ENCODE measurements around the gene CAPN12. TPM values are rescaled to one million over a fixed set of nuclear protein-coding genes. Genes with fewer than 3 reads are reported as not detected.

CAPN12 gene
- total RNA-seq, 1 experiment from 2014 or later: 43.9 TPM

- Histone ChIP-seq H3K4me1 (replicated peaks; ENCODE audit: insufficient read depth) (no peaks in the 10 kb centered on the region), H3K27ac (no peak overlapping the region), H3K27me3 (ENCODE audit: insufficient read depth, low read depth) (no peaks in the 10 kb centered on the region), H3K4me3 (no peak overlapping the region), H3F3A (ENCODE audit: insufficient read depth, low read depth) (peaks cover 5% of the 10 kb centered on the region; the same call in 1 of the 2 replicates), H3K9me3 (ENCODE audit: insufficient read depth, low read depth) (no peaks in the 10 kb centered on the region), H3K4me2 (no peak overlapping the region), H3K36me3 (ENCODE audit: low read depth) (no peaks in the 10 kb centered on the region), H4K20me1 (ENCODE audit: insufficient read depth) (no peaks in the 10 kb centered on the region), H3K79me2 (ENCODE audit: low read depth) (no peaks in the 10 kb centered on the region), H2AFZ (no peak overlapping the region), H3K9me2 (ENCODE audit: insufficient read depth) (no peaks in the 10 kb centered on the region)
- no TSS peak for BruUV-seq (replicated peaks)
- no peak for DNase-seq
- ChIA-PET POLR2A (ENCODE audit: unreplicated experiment) (interaction anchor here (0.6 kb wide), 1 partner anchor 86 kb away, joined by 5 read pairs; the partner anchor contains the start of gene ECH1), CTCF (no interaction called here)
- TF ChIP-seq EZH2 (IDR thresholded peaks at IDR 0.05; ENCODE audit: low read depth) (no peak), CTCF (conservative IDR thresholded peaks at IDR 0.05) (no peak)
- intact Hi-C loops (cut with micrococcal nuclease; ENCODE audit: unreplicated experiment): no loop called here
Measured at GRCh38 chr19:38745316-38745715, 1.0 kb upstream of the CAPN12 start.

- POLR2A ChIA-PET (ENCODE audit: unreplicated experiment): no interaction called here
Measured at GRCh38 chr19:38744874-38745273, 600 bp upstream of the CAPN12 start.

GRCh38 chr19:38743394-38744297, 628 bp downstream of the CAPN12 start:
- Histone ChIP-seq H3F3A (ENCODE audit: insufficient read depth, low read depth) (peaks cover 5% of the 10 kb centered on the region; the same call in 1 of the 2 replicates), H3K27me3 (ENCODE audit: insufficient read depth, low read depth) (no peaks in the 10 kb centered on the region), H3K9me3 (ENCODE audit: insufficient read depth, low read depth) (no peaks in the 10 kb centered on the region), H3K79me2 (ENCODE audit: low read depth) (no peaks in the 10 kb centered on the region), H2AFZ (no peak overlapping the region), H4K20me1 (ENCODE audit: insufficient read depth) (no peaks in the 10 kb centered on the region), H3K4me3 (no peak overlapping the region), H3K36me3 (ENCODE audit: low read depth) (no peaks in the 10 kb centered on the region), H3K27ac (no peak overlapping the region), H3K4me1 (replicated peaks; ENCODE audit: insufficient read depth) (no peaks in the 10 kb centered on the region), H3K9me2 (ENCODE audit: insufficient read depth) (no peaks in the 10 kb centered on the region), H3K4me2 (no peak overlapping the region)
- ChIA-PET CTCF (no interaction called here), POLR2A (ENCODE audit: unreplicated experiment) (interaction anchor here (0.5 kb wide), 1 partner anchor 389 kb away, joined by 3 read pairs; no protein-coding TSS in a partner anchor)
- TF ChIP-seq CTCF (conservative IDR thresholded peaks at IDR 0.05) (no peak), EZH2 (IDR thresholded peaks at IDR 0.05; ENCODE audit: low read depth) (no peak)
- no TSS peak for BruUV-seq (replicated peaks)
- no peak for DNase-seq
- intact Hi-C loops (cut with micrococcal nuclease; ENCODE audit: unreplicated experiment): no loop called here

More at GRCh38 chr19:38744874-38745273, 600 bp upstream of the CAPN12 start:
- DNase-seq: no peak
- Histone ChIP-seq H3K79me2 (ENCODE audit: low read depth) (no peaks in the 10 kb centered on the region), H3K27me3 (ENCODE audit: insufficient read depth, low read depth) (no peaks in the 10 kb centered on the region), H3K36me3 (ENCODE audit: low read depth) (no peaks in the 10 kb centered on the region), H3K27ac (no peak overlapping the region), H3K4me2 (no peak overlapping the region), H4K20me1 (ENCODE audit: insufficient read depth) (no peaks in the 10 kb centered on the region), H3K4me1 (replicated peaks; ENCODE audit: insufficient read depth) (no peaks in the 10 kb centered on the region), H3F3A (ENCODE audit: insufficient read depth, low read depth) (peaks cover 5% of the 10 kb centered on the region; the same call in 1 of the 2 replicates), H3K9me3 (ENCODE audit: insufficient read depth, low read depth) (no peaks in the 10 kb centered on the region), H3K9me2 (ENCODE audit: insufficient read depth) (no peaks in the 10 kb centered on the region), H3K4me3 (no peak overlapping the region), H2AFZ (no peak overlapping the region)
- BruUV-seq (replicated peaks): no TSS peak
- TF ChIP-seq CTCF (conservative IDR thresholded peaks at IDR 0.05): no peak
- no peak for TF ChIP-seq EZH2 (IDR thresholded peaks at IDR 0.05; ENCODE audit: low read depth)
- CTCF ChIA-PET: no interaction called here
- intact Hi-C loops (cut with micrococcal nuclease; ENCODE audit: unreplicated experiment): no loop called here

Measured in PC-9 (cell line).